Neural cell (in vitro differentiated cells): ENCODE results near the gene NINL. TPM values are rescaled to one million over a fixed set of nuclear protein-coding genes. Genes with fewer than 3 reads are reported as not detected.

Experiments
- H2AFZ ChIP-seq: fragments of 200-600, 300-800 bp; sonication (generic), shearing (Covaris generic); 2 replicates; pipeline ENCODE4 v1.6.0; 2014; ENCODE audit warnings: low read depth, mild to moderate bottlenecking, antibody characterized with exemption, low read length, moderate library complexity
- H3F3A ChIP-seq: fragments of 200-600 bp; shearing (Covaris generic); 2 replicates; pipeline ENCODE4 v1.6.1; 2016; ENCODE audit warnings: mild to moderate bottlenecking, moderate library complexity, mixed read lengths, antibody characterized with exemption, low read length; ENCODE audit not compliant: insufficient read depth, poor library complexity, severe bottlenecking
- H3K27ac ChIP-seq: fragments of 200-600, 300-800 bp; sonication (generic), shearing (Covaris generic); 2 replicates; pipeline ENCODE4 v1.5.1; 2014; ENCODE audit warnings: mild to moderate bottlenecking, low read length, moderate library complexity
- H3K27me3 ChIP-seq: fragments of 300-800, 200-600 bp; sonication (generic), shearing (Covaris generic); 2 replicates; pipeline ENCODE4 v1.6.0; 2014; ENCODE audit warnings: mild to moderate bottlenecking, low read depth, low read length, moderate library complexity; ENCODE audit not compliant: insufficient read depth
- H3K36me3 ChIP-seq: fragments of 300-800, 200-600 bp; sonication (generic), shearing (Covaris generic); 2 replicates; pipeline ENCODE4 v1.5.1; 2014; ENCODE audit warnings: mild to moderate bottlenecking, antibody characterized with exemption, low read length, moderate library complexity; ENCODE audit not compliant: insufficient read depth
- H3K4me2 ChIP-seq: fragments of 300-800, 200-600 bp; sonication (generic), shearing (Covaris generic); 2 replicates; pipeline ENCODE4 v1.6.0; 2014; ENCODE audit warnings: mild to moderate bottlenecking, low read length
- H3K4me3 ChIP-seq: fragments of 300-800, 200-600 bp; sonication (generic), shearing (Covaris generic); 2 replicates; pipeline ENCODE4 v1.5.1; 2014; ENCODE audit warnings: mild to moderate bottlenecking, low read length, moderate library complexity
- H3K79me2 ChIP-seq: fragments of 200-600 bp; shearing (Covaris generic); replicated peaks from 2 replicates; pipeline ENCODE4 v1.6.0; 2014; ENCODE audit warnings: mild to moderate bottlenecking, low read length, moderate library complexity; ENCODE audit not compliant: insufficient read depth
- H3K9ac ChIP-seq: fragments of 300-800, 200-600 bp; sonication (generic), shearing (Covaris generic); 2 replicates; pipeline ENCODE4 v1.6.1; 2016; ENCODE audit warnings: mild to moderate bottlenecking, low read length, mixed read lengths
- H3K9me2 ChIP-seq: fragments of 200-600 bp; shearing (Covaris generic); 2 replicates; pipeline ENCODE4 v1.6.1; 2016; ENCODE audit warnings: mild to moderate bottlenecking, low read length, mixed read lengths; ENCODE audit not compliant: insufficient read depth
- H3K9me3 ChIP-seq: fragments of 200-600, 300-800 bp; sonication (generic), shearing (Covaris generic); 2 replicates; pipeline ENCODE4 v1.6.1; 2016; ENCODE audit warnings: mild to moderate bottlenecking, mixed run types, low read length, moderate library complexity, mixed read lengths
- H4K20me1 ChIP-seq: fragments of 200-600 bp; shearing (Covaris generic); 2 replicates; pipeline ENCODE4 v1.6.1; 2016; ENCODE audit warnings: mild to moderate bottlenecking, mixed run types; ENCODE audit not compliant: insufficient read depth
- EP300 ChIP-seq: fragments of 450-650 bp; conservative IDR thresholded peaks from 2 replicates; pipeline ENCODE4 v1.6.1; 2014; ENCODE audit warnings: antibody characterized with exemption, mild to moderate bottlenecking, moderate library complexity; ENCODE audit not compliant: poor library complexity, severe bottlenecking
- EZH2 ChIP-seq: fragments of 200-600, 300-800 bp; shearing (Covaris generic), sonication (generic); IDR thresholded peaks from 2 replicates; pipeline ENCODE4 v1.6.1; 2014; ENCODE audit warnings: antibody characterized with exemption, low read length, borderline replicate concordance, mild to moderate bottlenecking; ENCODE audit not compliant: insufficient read depth, poor library complexity, severe bottlenecking
- MXI1 ChIP-seq: fragments of 450-650 bp; conservative IDR thresholded peaks from 2 replicates; pipeline ENCODE4 v1.6.1; 2014; ENCODE audit warnings: antibody characterized with exemption, mild to moderate bottlenecking; ENCODE audit not compliant: poor library complexity, severe bottlenecking
- POLR2AphosphoS5 ChIP-seq: IDR thresholded peaks from 2 replicates; pipeline ENCODE4 v1.6.1; 2012
- RAD21 ChIP-seq: fragments of 450-650 bp; conservative IDR thresholded peaks from 2 replicates; pipeline ENCODE4 v1.6.1; 2014; ENCODE audit warnings: antibody characterized with exemption, mild to moderate bottlenecking, moderate library complexity
- REST ChIP-seq: IDR thresholded peaks from 2 replicates; pipeline ENCODE4 v1.6.1; 2012; ENCODE audit warnings: borderline replicate concordance
- SMC3 ChIP-seq: fragments of 450-650 bp; conservative IDR thresholded peaks from 2 replicates; pipeline ENCODE4 v1.6.1; 2014; ENCODE audit warnings: antibody characterized with exemption, mild to moderate bottlenecking, moderate library complexity; ENCODE audit not compliant: poor library complexity
- TAF1 ChIP-seq: IDR thresholded peaks from 2 replicates; pipeline ENCODE4 v1.6.1; 2012; ENCODE audit warnings: low read depth
- polyA plus RNA-seq: library from polyadenylated mRNA; depleted of rRNA; stranded (reverse); fragments of >200 nt; gene quantifications from 2 replicates; pipeline ENCODE4 v1.2.3, GENCODE V29; 2014
- TF ChIP-seq, protein P1 (sequence below): fragments of 450-650 bp; IDR thresholded peaks from 2 replicates; pipeline ENCODE4 v1.5.1; 2014; ENCODE audit warnings: antibody characterized with exemption, mild to moderate bottlenecking, moderate library complexity; ENCODE audit not compliant: poor library complexity, severe bottlenecking

The NINL gene
- polyA plus RNA-seq, 1 donor from 2014 or later: 49.6 TPM

DNA sequence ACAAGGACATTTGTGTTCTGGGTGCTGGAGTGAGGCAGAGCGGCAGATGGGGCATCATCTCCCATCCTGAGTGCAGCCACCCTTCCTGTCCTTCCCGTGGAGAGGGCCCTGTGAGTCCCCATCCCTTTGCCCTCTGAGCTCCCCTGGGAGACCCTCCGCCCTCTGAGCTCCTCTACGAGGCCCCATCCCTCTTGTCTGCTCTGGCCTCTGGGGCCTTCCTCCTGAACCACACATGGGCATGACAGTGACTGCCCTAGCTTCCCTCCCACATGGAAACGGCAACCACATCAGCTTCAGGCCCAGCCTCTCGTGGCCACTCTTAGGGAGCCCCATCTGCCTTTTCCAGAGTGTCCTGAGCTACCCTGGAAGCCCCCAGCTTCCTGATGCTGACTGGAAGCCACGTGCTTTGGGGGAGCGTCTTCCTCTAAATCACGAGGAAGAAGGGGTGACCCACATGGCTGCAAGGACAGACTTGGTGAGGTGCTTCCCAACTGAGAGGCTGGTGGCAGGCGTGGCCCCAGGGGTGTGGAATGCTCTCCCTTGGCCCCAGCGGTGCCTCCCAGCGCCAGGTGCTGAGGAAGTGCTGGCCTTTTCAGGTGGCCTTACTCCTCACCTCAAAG is 125.3 kb downstream of the NINL start:
- H3K4me2 ChIP-seq: no peak overlapping the region
- H3K27ac ChIP-seq: no peak overlapping the region
- no peak overlapping the region for H2AFZ ChIP-seq
- no peaks in the 10 kb centered on the region for H3K27me3 ChIP-seq
- H3K79me2 ChIP-seq: no peaks in the 10 kb centered on the region
- no peaks in the 10 kb centered on the region for H3F3A ChIP-seq
- H3K36me3 ChIP-seq: peaks cover 4% of the 10 kb centered on the region
- no peaks in the 10 kb centered on the region for H3K9me2 ChIP-seq
- H4K20me1 ChIP-seq: no peaks in the 10 kb centered on the region
- TF ChIP-seq, protein P1, sequence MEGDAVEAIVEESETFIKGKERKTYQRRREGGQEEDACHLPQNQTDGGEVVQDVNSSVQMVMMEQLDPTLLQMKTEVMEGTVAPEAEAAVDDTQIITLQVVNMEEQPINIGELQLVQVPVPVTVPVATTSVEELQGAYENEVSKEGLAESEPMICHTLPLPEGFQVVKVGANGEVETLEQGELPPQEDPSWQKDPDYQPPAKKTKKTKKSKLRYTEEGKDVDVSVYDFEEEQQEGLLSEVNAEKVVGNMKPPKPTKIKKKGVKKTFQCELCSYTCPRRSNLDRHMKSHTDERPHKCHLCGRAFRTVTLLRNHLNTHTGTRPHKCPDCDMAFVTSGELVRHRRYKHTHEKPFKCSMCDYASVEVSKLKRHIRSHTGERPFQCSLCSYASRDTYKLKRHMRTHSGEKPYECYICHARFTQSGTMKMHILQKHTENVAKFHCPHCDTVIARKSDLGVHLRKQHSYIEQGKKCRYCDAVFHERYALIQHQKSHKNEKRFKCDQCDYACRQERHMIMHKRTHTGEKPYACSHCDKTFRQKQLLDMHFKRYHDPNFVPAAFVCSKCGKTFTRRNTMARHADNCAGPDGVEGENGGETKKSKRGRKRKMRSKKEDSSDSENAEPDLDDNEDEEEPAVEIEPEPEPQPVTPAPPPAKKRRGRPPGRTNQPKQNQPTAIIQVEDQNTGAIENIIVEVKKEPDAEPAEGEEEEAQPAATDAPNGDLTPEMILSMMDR: no peak
- TF ChIP-seq REST (no peak), SMC3 (no peak), RAD21 (no peak), POLR2AphosphoS5 (no peak), EZH2 (no peak), MXI1 (no peak), TAF1 (no peak), EP300 (no peak)
- H3K4me3 ChIP-seq: no peak overlapping the region
- H3K9ac ChIP-seq: no peak overlapping the region
- no peaks in the 10 kb centered on the region for H3K9me3 ChIP-seq

DNA sequence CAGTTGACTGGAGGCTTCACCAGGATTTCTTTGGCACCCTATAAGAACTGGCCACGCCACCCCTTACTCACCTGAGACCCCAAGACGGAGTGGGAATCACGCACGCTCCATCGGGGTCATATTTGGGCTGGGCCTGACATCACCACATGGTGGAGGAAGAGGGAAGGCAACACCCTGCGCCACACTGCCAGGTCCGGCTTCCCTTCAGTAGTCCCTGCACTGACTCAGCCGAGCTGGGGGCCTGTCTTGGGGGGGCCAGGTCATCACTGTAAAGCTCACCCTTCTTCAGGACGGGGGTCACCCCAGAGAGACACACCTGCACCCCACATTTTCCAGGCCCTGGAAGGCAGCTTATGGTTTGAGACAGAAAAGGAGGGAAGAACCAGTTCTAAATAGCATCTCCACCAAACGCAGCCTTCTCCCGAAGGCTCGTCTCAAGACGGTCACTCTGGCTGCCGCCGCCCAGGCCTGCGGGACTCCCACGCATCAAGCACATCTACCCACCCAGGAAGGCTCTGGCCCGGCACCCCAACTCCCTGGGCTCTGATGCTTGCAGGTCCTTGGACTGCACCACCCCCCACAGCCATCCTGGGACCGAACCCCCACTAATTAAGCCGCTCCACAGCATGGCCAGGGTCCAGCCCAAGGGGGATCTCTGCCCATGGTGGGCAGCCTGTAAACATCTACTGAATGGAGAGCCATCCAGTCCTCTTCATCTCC is 126.1 kb downstream of the NINL start:
- H3F3A ChIP-seq: no peaks in the 10 kb centered on the region
- peaks cover 4% of the 10 kb centered on the region for H3K36me3 ChIP-seq

More for the DNA sequence above, 126.1 kb downstream of the NINL start:
- TF ChIP-seq REST (no peak), MXI1 (no peak), RAD21 (no peak), TAF1 (no peak), SMC3 (no peak), EZH2 (no peak), POLR2AphosphoS5 (no peak)
- TF ChIP-seq, protein P1: no peak
- H3K9me3 ChIP-seq: no peaks in the 10 kb centered on the region
- H3K27me3 ChIP-seq: no peaks in the 10 kb centered on the region
- no peaks in the 10 kb centered on the region for H3K9me2 ChIP-seq
- H3K4me2 ChIP-seq: no peak overlapping the region
- no peak overlapping the region for H3K27ac ChIP-seq
- no peak overlapping the region for H3K4me3 ChIP-seq
- H2AFZ ChIP-seq: no peak overlapping the region
- H4K20me1 ChIP-seq: no peaks in the 10 kb centered on the region
- H3K9ac ChIP-seq: no peak overlapping the region
- H3K79me2 ChIP-seq: no peaks in the 10 kb centered on the region
